Left renal cortex interstitium (tissue), 4 donors: ENCODE measurements around the gene ROM1. TPM values are rescaled to one million over a fixed set of nuclear protein-coding genes. Genes with fewer than 3 reads are reported as not detected.
"Not testable (repeated sequence)": the region's sequence is repeated elsewhere in the genome, so short reads cannot be mapped to it uniquely, and the experiment has no call there.

Experiments
- DNase-seq, 4 donors: peaks; one replicate each; pipeline ENCODE4 v3.0.0-alpha.2; 2013; ENCODE audit warnings: low read depth in 4 of 4, low spot score in 2 of 4, missing footprints in 1 of 4
- polyA plus RNA-seq, 4 donors: library from polyadenylated mRNA; unstranded; fragments of 120-200 nt; gene quantifications; one replicate each; pipeline ENCODE4 v1.2.1, GENCODE V29; 2013; ENCODE audit not compliant: insufficient read length in 4 of 4

ROM1 gene
- polyA plus RNA-seq, result 1 to 10 TPM; 2.8 to 4.8 (median 4.0) TPM

- DNase-seq, result peak in 1 of 4 donors; percentile 70
These were observed at the start of gene ROM1, which contains the start of gene EML3 for GRCh38 chr11:62612366-62613290. TSS of gene ROM1 (plus strand) at chr11:62613257. CDS start at chr11:62613282, 25 bp downstream. TSS of gene EML3 (minus strand) at chr11:62612775. CDS start at chr11:62612457, 318 bp downstream.

GRCh38 chr11:62565100-62565802, 47.8 kb upstream of the ROM1 start:
- DNase-seq, result no peak

GRCh38 chr11:62566247-62566646, 46.8 kb upstream of the ROM1 start:
- DNase-seq, result no peak

DNA sequence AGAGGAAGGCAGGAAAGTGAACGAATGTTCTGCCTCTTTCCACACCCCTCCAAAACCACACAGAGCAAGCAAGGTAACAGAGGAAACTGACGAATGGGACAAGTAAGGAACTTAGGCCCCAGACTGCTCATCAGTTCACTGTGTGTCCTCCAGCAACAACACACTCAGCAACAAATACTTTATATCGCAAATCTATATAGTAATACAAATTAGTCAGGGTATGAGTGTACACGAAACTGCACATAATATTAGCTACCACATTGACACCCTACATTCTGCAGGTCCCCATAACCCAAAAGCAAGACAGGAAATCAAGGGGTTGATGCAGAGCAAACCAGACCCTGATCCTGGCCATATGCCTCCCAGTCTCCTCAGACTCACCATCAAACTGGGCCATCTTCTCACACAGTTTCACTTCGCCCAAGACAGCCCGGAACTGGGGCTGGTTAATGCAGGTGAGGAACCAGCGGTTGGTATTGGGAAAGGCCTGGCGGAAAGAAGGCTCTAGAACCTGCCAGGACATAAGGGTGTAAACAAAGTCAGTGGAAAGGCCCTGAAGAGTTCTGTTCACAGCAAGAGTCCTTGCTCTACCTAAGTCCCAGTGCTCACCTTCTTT, 45.9 kb upstream of the ROM1 start:
- no peak for DNase-seq

DNA sequence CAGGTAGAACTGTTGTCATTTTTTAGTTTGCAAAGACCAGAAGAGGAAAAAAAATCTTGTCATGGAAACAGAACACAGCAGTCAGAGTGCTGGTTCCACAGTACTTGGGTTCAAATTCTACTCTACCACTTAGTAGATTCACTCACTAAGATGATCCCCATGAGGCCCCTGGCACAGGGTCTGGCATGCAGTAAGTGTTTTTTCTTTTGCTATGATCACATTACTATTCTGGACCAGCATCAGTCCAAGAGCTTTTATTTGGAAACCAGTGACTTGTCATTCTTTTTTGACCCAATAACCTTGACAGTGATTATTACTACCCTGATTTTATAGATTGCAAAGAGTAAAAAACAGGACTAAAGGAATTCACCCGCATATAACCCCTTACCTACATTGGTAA, 43.4 kb upstream of the ROM1 start:
- DNase-seq, result no peak

- not testable (repeated sequence) for DNase-seq
These were observed 42.2 kb upstream of the ROM1 start for GRCh38 chr11:62570903-62571302.

DNA sequence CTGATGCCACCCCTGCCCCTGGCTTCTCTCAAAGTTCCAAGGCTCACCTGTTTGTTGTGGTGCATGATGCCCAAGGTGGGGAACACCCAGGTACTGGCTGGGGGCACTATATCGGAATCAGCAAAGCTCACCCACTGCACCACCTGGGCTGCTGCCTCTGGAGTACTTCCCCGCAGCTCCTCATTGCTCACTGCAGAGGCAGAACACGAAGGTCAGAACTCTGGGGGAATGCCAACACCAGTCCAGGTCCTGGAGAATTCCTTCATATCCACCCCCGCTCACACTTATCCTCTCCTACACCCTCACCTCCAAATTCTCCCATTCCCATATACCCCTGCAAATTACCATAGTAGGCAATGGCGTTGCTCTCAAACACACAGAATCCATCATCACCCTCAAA, 41.6 kb upstream of the ROM1 start:
- DNase-seq, result not testable (repeated sequence)

DNA sequence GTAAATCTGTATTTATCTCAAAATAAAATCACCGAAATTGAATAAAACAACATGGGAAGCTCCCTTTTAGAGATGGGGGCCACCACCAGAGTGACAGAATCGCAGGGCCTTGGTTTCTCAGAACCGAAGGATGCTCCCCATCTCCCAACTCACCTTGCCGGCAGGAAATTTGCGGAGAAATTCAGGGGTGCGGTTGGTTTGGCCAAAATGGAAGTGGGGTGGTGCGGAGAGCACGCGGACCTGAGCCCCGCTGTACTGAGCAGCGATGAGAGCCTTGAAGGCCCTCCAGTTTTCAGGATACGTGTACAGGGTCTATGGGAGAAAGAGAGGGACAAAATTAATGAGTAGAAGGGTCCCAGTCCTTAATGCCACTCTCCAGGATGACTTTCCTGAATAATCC, 40.6 kb upstream of the ROM1 start:
- DNase-seq, result no peak

GRCh38 chr11:62573006-62573591, 40.0 kb upstream of the ROM1 start:
- peak in 1 of 4 donors; percentile 59 for DNase-seq

- DNase-seq, result peak; percentile 95 to 100 (median 98)
These were observed 39.3 kb upstream of the ROM1 start, which contains the start of gene EEF1G for GRCh38 chr11:62573592-62574362. TSS of gene EEF1G (minus strand) at chr11:62573891. CDS start at chr11:62573842, 49 bp downstream.

DNA sequence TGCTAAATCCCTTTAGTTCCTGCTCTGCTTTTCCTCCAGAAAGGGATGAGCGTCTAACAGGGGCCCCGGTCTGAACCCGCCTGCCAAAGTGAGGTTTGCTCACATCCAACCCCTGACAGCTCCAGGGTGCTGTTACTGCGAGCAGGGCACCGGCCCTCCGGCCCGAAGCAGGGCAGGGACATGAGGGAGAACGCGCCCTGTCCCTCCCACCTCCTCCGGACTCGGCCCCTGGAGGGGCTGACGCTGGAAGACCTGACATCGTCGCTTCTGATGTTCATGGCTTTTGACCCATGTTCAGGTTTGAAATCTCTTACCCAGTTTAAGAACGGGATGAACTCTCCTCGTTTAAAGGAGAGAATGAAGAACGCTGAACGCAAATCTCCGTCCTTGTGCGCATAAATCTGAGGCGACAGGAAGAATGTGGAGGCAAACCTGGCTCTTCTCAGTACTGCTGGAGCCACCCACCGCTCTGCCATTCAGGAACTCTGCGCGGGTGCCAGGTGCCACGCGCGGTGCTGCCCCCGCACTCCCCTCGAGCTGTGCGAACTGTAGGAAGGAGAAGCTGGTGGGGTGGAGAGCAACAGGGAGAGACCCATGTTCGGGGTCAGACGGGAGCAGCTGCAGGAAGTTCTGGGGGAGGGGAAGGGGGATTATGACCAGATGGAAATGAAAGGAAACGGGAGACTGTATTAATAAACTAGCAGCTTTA, 38.5 kb upstream of the ROM1 start:
- peak in 1 of 4 donors; percentile 43 for DNase-seq

DNA sequence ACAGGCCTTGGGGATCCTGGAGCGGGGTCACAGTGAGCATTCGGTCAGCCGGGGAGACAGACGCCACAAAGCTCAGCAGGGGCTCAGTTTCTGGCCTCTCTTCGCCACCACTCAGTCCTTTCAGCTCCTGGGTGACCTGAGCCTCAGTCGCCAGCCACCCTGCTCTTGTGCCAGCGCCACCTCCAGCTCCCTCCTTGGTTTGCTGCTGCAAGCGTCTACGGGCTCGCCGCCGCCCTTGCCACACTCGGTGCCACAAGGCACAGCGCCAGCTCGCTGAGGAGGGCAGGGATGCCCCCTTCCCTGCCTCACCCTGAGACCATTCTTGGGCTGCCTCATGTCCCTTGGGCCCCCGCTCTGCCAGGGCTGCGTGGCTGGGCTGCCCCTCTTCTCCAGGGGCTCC, 37.9 kb upstream of the ROM1 start:
- no peak for DNase-seq

GRCh38 chr11:62575837-62576236, 37.2 kb upstream of the ROM1 start:
- no peak for DNase-seq

DNA sequence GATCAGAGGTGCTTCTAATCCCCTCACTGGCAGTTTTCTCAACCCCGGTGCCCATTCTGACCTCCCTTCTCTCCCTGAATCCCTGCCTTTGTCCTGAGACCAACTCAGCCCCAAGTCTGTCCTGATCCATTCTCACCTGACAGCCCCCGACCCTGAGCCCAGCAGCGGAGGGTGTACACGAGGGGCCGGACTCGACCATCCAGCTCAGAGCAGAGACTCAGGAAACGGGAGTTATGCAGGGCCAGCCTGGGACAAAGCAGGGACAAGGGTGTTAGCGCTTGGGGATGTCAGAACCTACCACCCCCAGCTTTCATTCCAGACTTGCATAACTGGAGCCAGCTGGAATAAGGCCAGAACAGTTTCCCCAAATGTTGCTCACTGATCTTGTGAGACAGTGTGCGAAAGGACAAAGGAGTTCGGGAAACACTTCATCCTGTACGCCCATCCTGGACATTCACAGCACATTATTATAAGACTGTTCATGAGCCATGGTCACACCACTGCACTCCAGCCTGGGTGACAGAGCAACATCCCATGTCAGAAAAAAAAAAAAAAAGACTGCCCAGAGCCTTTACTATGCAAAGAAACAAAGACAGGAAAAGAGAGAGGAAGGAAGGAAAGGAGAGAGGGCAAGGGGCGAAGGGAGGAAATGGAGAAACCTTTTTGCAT, 35.9 kb upstream of the ROM1 start:
- DNase-seq, result no peak

DNA sequence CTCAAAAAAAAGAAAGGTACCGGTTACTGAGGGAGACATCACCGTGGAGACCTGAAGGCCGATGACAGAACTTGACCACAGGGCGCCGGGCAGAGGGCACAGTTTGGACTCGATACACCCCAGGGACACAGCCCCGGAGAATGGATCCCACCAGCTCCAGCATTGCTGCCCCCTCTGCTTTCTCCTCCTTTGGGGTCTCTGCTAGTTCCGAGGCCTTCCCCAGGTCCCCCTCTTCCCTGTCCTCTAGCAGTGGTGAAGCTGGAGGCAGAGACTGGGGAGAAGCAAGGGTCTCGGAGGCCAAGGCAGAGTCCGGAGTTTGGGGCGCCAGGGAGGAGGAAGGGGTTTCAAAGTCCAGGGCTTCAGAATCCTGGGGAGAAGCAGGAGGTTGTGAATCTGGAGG, 34.5 kb upstream of the ROM1 start:
- no peak for DNase-seq

GRCh38 chr11:62579252-62579651, 33.8 kb upstream of the ROM1 start:
- DNase-seq, result no peak

- no peak for DNase-seq
These were observed 31.9 kb upstream of the ROM1 start for GRCh38 chr11:62580959-62581715.

DNA sequence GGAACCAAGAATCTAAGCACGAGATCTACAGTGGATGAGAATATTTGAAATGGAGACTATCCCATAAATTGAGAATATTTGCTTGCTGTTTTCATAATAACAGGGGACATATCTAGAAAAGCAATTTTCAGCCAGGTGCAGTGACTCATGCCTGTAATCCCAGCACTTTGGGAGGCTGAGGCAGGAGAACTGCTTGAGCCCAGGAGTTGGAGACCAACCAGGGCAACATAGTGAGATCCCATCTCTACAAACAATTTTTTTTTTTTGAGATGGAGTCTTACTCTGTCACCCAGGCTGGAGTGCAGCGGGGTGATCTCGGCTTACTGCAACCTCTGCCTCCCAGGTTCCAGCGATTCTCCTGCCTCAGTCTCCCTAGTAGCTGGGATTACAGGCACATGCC, 31.3 kb upstream of the ROM1 start:
- not testable (repeated sequence) for DNase-seq
